CD1c-positive myeloid dendritic cell (primary cell): Measurements from ENCODE around the gene TUBGCP6.

ENCODE experiments used
- DNase-seq: peaks from one replicate; pipeline ENCODE4 v3.0.0-alpha.2; 2016; ENCODE audit errors: extremely low spot score

Gene TUBGCP6

DNA sequence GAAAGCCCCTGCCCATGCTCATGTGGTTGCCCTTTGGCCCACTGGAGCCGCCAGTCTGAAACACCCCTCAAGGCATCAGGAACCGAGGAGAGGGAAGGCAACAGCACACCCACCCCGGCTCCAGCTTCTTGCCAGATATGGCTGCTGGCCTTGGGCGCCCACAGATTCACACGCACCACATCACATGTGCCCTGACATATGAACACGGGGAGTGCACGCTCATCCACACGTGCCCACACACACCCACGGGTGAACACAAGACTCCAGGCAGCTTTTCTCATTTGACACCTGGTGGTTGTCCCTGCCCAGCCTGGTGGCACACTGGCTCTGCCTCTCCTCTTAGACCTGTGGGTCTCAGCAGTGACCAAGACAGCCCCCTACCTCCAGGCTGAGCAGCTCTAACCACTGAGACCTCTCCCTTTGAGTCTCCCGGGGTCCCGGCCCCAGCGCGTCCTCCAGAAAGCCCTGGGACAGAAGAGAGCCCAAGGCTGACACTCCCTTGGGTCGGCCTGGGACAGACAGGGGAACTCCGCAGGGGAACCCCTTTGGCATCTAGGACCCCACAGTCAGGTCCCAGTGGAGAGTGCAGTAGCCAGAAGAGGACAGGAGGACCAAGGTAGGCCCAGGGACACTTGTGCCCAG, 19.4 kb upstream of the TUBGCP6 start:
- DNase-seq = no peak

DNA sequence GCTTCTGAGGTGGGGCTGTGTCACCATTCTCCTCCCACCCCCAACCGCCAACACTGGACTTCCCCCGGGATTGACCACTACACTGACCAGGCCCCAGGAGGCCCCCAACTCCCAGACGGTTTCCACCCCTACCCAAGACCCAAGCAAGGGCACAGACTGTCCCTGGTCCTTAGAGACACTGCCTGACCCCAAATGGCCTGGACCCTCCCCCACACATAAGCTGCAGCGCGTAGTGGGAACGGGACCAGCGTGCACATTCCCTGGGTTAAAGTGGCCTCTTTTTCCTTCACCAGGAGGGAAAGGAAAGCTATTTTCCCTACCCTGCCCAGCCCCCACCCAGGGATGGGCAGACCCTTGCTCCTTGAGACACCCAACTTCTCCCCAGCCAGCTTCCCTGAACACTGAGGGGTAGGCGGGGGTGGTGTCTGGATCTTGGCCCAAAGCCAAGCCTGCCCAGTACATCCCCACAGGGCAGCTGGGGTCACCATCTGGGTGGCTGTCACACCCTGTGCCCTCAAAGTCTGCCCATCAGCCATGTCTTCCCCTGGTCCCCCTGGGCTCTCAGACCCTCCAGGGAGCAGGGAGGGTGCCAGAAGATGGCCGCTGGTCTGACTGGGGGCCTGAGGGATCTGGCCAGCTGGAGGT, 18.3 kb upstream of the TUBGCP6 start:
- no peak for DNase-seq

DNA sequence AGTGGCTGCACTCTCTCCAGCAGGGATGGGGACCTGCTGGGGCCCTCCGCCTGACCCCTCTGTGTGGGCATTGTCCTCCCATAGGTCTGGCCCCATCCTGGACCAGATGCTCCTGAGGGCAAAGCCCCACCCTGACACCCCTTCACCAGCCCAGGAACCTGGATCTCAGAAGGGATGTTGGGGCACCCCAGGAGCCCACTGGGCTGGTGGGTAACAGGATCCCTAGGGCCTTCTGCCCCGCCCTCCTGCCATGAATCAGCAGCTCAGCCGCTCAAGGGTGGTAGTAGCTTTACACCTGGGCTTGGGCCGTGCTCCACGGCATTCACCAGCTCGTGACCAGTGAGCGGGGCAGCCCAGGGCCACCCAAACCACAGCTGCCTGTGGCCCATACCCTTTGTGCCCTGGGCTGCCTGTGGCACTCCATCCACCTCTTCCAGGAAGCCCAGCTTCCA, 17.7 kb upstream of the TUBGCP6 start:
- no peak for DNase-seq

DNA sequence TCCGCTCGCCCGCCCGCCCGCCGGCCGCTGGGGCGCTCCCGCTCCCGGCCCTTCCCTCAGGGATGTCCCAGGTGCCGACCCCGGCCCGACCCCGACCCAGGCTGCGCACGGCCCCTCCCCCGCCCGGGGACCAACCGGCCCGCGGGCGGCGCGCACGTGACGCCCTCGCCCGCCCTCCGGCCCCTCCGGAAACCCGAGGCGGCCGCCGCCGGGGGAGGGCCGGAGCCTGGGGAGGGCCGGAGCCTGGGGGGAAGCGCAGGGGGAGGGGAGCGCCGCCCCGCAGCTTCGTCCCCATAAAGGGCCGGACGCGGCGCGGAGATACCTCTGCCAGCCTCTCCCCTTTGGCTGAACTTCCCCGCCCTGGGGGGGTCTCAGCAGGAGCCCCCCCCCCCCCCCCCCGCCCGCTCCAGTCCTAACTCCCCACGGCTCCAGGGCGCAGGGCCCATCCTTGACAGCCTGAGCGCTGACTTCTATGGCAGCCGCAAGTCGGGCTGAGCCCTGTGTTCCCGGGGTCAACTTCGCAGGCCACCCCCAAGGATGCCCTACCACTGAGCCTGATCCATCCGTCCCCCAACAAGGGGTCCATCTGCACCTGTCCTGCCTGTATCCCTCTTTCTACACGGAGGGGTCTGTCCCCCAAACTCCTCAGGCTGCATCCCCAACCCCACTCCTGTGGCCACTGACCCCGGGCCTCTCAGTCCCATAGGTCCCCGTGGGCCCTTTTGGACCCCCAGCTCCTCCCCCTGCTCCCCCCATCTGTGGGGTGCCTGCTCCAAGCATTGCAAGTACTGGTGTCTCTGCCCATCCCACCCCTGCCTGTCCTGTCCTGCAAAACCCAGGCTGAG, 17.0 kb upstream of the TUBGCP6 start, which contains the start of gene MAPK12:
MAPK12 (minus strand) TSS at position 69 of the 845 bp plus-strand sequence. CDS start 174 bp downstream, outside the sequence.
- no peak for DNase-seq

DNA sequence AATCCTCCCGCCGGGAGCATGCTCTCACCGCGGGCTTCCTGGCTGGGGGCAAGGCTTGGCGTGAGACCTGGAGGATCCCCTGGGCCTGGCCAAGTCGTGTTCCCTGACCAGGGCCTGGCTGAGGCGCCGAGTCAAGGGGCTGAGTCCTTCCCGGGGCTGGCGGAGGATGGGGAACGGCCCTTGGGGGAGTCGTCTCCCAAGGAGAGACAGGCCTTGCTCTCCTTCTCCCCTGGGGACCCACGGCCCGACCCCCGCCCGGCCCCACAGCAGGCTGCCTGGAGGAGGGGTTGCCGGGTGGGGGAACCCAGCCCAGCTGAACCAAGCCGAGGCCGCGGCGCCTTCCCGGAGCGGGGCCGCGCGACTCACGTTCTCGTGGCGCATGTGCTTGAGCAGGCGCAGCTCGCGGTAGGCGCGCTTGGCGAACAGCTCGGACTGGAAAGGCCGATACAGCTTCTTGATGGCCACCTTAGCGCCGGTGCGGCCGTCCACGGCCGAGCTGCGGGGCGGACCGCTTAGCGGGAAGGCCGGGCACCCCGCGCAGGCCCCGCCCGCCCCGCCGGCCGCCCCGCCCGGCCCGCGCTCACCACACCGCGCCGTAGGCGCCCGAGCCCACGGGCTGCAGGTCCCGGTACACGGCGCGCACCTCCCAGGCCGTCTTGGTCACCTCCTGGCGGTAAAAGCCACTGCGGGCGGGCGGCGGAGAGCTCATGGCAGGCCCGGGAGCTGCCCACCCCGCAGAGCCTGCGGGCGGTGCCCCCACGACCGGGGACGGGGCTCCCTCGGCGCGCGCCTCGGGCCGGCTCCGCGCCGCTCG, 16.2 kb upstream of the TUBGCP6 start:
- DNase-seq = peak; percentile 44

DNA sequence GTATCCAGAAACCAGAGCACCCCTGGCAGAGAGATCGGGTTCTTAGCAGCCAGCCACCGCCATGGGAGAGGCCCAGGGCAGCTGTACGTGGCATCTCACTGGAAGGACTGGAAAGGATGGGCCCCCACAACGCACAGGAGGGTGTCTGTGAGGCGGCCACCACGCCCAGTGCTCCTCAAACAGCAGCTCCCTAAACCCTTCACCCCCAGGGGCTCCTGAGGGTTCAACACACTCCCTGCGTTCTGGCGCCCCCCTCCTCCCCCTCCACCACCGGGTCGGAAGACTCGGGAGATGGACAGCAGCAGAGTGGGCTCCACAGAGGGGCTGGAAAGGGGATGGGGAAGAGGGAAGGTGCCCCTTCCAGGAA, 15.6 kb upstream of the TUBGCP6 start:
- no peak for DNase-seq

DNA sequence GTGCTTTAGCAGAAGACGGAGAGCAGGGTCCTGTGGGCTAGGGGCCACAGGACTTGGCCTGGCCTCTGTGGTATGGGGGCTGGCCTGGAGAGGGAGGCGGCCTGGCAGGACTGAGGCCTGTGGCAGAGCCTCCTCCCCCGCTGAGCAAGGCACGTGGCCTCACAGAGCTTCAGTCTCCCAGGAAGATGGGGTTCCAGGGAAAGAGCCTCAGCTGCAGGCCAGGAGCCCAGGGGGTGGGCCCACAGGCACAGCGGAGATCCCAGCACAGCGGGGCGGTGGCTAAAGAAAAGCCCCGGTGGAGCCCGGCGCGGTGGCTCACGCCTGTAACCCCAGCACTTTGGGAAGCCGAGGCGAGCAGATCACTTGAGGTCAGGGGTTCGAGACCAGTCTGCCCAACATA, 14.5 kb upstream of the TUBGCP6 start:
- no peak for DNase-seq

DNA sequence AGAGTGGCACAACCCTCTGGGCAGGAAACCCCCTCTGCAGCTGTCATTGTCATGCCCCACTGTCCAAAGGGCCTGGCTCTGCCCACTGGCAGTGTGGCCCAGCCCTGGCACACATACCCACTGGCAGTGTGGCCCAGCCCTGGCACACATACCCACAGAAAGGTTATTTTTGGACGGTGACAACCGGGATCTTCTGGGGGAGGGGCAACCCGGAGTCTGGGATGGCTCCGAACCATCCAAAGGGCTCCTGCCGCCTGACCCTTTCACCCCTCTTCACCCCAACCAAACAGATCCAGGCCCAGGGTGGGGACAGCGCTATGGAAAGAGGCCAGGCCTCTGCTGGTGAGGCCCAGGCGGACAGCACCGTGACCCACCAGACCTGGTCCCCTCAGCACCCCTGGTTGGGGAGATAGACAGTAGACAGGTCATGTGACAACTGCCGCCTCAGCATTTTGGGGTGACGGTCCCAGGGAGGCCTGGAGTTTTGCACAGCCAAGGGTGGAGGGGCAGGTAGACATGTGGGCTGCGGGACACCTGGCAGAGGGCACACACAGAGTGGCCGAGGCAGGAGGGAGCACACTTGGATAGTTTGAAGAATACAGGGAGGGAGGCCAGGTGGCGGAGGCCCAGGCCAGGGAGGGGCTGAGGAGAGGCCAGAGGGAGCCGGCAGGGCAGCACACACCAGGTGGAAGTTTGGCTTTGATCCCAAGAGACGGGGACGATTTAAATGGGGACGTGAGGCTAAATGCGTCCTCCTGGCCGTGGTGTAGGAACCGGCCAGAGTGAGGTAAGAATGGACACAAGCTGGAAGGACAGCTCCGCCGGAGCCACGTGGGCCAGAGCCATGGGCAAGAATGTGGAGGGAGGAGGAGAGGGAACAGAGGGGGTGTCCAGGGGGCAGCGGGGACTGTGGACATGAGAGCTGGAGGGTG, 13.8 kb upstream of the TUBGCP6 start:
- no peak for DNase-seq

DNA sequence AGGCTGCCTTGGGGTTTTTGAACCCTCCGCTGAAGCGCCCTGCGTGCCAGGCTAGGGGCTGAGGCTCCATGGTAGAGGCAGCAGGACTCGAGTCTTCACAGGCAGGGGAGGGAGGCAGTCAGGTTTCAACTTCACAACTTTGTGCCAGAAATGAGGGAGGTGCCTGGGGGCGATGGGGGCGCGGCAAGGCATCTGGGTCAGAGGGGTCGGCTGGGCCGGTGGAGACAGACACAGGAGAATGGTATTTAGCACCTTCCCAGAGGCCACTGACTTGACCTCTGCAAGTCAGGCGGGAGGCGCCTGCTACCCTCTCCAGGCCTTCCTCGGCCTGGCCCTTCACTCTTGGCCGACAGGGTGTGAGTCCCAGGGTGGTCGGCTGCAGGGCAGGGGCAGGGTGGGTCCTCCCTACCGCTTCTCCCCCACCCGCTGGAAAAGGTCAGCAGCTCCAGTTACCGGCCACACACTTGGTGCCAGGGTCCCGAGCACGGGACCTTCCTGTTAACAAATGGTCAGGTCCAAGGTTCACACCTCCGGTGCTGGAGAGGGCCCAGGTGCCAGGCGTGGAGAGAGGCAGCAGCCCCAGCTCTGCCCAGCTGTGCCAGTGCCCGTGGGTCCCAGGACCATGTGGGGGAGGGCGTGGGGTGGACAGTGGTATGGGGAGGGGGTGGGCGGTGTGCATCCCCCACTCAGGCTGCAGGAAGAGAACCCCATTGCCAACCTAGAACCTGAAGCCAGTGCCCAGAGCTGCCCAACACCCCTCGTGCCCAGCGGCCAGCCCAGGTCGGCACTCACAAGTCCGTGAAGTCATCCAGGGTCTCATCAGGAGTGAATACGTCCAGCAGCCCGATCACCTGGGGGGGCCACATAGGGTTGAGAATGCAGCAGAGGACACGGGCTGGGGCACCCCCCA, 12.9 kb upstream of the TUBGCP6 start:
- DNase-seq = no peak

DNA sequence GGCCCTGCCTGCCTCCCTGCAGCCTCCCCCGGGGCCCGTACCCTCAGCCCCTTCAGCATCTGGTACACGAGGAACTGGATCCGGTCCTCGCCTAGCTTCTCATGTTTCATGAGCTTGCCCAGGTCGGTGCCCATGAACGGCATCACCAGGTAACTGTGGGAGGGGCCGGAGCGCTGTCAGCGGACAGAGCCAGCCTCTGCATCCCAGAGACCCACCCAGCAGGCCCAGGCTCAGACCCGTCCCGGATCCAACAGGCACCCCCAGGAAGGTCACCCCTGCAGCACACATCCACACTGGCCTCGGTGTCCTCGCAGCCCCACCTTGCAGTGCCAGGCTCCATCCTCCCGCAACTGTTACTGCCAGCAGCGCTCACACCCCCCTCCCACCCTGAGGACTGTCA, 12.2 kb upstream of the TUBGCP6 start:
- no peak for DNase-seq

DNA sequence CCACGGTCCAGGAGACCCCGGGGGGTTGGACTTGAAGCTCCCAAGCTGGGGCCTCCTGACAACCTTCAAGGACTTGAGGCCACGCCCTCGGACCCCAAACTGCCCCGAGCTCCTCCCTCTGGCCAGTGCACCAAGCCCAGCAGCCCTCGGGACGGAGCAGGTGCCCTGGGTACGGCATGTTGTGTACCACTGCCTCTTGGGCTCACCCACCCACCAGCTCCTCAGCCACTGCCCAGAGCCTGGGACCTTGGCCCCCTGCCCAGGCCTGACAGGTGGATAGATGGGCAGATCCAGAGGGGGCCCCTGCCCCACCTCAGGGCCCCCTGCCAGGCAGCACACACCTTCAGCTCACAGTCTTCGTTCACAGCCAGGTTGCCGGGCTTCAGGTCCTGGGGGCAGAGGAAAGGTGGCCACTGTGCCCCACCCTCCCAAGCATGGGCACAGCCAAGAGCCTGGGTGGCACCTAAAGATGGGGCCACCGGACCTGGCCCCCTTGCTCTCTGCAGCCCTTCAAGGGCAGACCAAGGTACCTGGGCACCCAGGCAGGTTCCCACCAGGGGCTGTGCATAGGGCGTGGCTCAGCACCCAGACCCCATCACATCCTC, 11.5 kb upstream of the TUBGCP6 start:
- no peak for DNase-seq

DNA sequence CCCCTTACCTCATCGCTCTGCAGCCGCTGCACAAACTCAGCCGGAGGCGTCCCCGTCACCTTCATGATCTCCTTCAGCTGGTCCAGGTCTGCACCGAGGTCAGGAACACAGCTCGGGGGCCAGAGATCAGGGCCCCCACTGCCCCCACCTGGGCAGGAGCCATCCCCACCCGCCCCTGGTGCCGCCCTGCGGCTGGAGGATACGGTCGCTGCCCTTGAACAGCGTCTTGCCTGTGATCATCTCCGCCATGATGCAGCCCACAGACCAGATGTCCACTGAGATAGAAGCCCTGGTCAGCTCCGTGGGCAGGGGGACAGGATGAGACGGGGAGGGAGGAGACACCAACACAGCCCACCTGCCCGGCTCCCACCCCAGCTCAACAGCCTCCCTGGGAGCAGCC, 10.8 kb upstream of the TUBGCP6 start:
- DNase-seq = no peak

DNA sequence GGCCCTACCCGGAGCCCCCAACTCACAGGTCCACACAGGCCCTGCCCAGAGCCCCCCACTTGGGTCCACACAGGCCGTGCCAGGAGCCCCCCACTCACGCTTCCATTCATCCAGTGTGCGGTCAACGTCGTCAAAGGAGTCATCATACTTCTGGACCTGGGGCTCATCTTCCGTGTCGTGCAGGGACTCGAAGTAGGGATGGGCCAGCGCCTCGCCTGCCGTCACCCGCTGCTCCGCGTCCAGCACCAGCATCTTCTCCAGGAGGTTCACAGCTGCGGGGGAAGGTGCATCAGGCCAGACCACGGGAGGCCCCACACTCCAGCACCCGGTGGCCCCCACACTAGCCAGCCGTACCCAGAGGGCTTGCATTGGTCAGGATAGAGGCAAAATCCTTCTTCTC, 10.3 kb upstream of the TUBGCP6 start:
- no peak for DNase-seq

DNA sequence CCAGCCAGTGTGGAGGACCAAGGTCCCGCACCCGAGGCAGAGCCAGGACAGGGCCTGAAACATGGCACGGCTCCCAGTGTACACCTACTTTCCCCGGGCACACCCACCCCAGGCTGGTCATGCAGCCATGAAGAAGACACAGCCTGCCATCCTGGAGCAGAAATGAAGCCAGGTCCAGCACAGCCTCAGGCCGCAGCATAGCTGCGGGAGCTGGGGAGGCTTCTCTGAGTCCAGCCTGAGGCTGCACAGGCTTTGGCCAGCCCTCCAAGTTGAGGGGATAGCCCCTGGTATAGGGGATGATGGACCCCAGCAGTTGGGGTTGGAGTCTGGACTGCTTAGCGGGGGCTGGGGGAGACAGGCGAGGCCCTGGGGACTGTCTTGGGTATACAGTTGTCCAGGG, 9.1 kb upstream of the TUBGCP6 start:
- no peak for DNase-seq

DNA sequence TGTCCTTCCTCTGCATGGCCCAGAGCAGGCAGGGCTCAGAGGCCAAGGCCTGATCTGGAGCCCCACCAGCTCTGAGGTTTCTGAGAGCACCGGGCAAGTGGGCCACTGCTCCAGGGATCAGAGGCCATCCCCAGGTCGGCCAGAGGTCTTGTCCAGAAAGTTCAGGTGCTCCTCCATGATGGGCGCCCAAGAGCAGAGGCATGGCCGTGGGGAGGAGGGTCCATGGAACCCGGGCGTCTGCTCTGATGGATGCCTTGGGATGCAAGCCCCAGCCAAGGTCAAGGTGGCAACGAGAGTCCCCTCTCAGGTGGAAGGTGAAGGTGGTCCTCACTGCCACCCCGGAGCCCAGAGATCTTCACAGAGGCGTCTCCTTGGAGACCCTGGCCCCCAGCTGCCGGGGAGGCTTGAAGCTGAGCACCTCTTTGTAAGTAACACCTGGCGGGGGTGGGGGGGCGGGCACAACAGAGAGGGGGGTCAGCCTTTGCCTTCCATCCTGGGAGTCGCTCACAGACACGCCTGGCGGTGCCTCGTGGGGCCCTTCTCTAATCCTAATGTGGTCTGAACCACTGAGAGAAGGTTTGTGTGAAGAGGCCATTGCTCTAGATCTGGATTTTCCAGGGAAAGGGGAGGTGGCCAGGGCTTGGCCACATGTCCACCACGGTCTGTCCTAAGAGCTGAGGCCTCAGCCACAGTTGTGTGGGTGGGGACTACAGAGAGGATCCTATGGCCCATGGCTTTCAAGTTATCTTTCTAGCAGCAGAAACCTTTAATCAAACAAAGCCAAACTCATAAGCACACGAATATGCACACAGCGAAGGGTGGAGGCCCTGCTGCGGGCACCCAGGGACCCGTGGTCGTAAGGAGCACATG, 8.5 kb upstream of the TUBGCP6 start:
- DNase-seq = no peak

DNA sequence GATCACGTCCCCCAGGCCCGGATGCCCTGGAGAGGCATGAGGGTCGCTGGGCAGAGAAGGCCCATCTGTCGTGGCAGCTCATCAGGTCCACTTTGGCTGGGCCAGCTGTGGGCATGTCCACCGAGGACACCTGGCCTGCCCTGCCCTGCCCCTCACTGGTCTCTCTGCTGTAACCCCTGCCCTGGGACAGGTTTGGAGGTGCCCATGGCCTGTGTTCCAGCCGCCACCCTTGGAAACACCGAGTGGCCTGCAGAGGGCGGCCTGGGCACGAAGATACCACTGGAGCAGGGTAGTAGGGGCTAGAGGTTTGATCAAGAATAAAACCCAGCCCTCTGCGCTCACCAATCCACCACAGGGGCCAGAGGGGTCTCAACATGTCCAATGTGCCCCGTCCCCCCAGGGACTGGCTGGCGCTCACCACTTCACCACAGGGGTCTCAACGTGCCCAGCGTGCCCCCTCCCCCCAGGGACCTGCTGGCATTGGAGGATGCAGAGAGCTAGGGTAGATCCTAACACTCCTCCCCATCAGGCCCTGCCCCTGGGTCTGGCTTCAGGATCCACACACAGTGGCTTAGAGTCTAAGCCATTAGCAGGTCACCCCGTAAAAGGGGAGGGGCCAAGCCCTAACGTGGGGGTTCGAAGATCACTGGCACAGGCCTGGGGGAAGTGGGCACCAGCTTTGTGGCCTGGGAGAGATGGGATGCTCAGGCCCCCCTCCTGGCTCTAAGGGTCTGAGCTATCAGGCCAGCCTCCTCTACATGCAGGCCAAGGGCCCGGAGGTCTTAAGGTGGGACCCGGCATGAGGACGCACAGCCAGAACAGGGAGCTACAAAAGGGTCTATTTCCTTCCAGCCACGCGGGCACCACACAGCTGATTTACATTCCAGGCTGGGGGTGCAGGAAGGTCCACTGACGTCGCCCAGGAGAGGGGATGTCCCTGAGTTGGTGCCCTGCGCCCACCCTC, 7.5 kb upstream of the TUBGCP6 start:
- peak; percentile 68 for DNase-seq

DNA sequence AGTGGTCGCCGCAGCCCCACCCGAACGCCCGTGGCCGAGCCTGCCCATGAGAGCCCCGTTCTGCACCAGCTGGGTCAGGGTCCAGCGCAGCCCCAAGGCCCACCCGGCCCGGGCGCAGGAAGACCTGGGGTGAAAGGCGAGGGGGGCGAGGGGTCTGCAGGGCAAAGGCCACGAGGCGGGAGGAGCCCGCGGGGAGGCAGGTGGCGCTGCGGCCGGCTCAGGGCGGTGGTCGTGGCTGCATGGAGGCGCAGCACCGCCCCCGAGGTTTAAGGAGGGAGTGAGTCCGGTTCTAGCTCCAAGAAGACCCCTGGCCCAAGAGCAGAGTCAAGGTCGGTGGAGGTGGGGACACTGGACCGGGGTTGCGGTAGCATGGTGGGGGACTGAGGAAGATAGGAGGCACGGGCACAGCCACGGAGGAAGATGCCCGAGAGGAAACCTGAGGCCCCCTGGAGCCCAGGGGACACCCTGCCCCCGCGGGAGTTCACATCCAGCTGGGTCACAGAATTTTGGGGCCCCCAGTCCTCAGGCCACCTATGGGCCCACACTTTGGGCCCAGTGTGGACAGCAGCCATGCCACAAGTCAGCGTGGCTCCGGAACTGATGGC, 6.8 kb upstream of the TUBGCP6 start:
- DNase-seq = no peak
